ENCODE data around the gene CTU1. TPM values are rescaled to one million over a fixed set of nuclear protein-coding genes. Genes with fewer than 3 reads are reported as not detected.

The CTU1 gene
- total RNA-seq, 2 experiments from 2014 or later, result 1.4 to 1.6 TPM

GRCh38 chr19:51107406-51108065, 673 bp downstream of the CTU1 start:
- POLR2A ChIA-PET, result interaction anchor here (1.1 kb wide), 1 partner anchor 25 kb away, joined by 12 read pairs; no protein-coding TSS in a partner anchor
- ATAC-seq (ENCODE audit: poor library complexity) (no peak), DNase-seq (peak in 1 of 14 experiments; percentile 8)
- H3K27me3 ChIP-seq (ENCODE audit: control insufficient read depth in 1 of 2, insufficient read depth in 2 of 2, low read length in 2 of 2), result no peaks in the 10 kb centered on the region
- no peaks in the 10 kb centered on the region for H3K9me3 ChIP-seq (ENCODE audit: control insufficient read depth in 1 of 2, insufficient read depth in 1 of 2, low read length in 2 of 2)
- H3K4me1 Mint-ChIP-seq (ENCODE audit: low read depth), result peaks cover 45% of the 10 kb centered on the region
- H3K27ac ChIP-seq (ENCODE audit: low read depth in 1 of 2, low read length in 2 of 2), result peak overlapping the region in 1 of 2 donors; percentile 51
- peaks cover 30% of the 10 kb centered on the region for H3K4me1 ChIP-seq (ENCODE audit: insufficient read depth, low read length)
- H3K27ac Mint-ChIP-seq, result peak overlapping the region; percentile 91
- CTCF ChIA-PET, result interaction anchor here (1.1 kb wide), 1 partner anchor 13 kb away, joined by 3 read pairs; no protein-coding TSS in a partner anchor
- H3K9me3 Mint-ChIP-seq, result no peaks in the 10 kb centered on the region
- TF ChIP-seq, protein P1, sequence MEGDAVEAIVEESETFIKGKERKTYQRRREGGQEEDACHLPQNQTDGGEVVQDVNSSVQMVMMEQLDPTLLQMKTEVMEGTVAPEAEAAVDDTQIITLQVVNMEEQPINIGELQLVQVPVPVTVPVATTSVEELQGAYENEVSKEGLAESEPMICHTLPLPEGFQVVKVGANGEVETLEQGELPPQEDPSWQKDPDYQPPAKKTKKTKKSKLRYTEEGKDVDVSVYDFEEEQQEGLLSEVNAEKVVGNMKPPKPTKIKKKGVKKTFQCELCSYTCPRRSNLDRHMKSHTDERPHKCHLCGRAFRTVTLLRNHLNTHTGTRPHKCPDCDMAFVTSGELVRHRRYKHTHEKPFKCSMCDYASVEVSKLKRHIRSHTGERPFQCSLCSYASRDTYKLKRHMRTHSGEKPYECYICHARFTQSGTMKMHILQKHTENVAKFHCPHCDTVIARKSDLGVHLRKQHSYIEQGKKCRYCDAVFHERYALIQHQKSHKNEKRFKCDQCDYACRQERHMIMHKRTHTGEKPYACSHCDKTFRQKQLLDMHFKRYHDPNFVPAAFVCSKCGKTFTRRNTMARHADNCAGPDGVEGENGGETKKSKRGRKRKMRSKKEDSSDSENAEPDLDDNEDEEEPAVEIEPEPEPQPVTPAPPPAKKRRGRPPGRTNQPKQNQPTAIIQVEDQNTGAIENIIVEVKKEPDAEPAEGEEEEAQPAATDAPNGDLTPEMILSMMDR (IDR thresholded peaks at IDR 0.05), result no peak
- H3K4me3 Mint-ChIP-seq, result peak overlapping the region; percentile 95
- H3K36me3 ChIP-seq (ENCODE audit: insufficient read depth, low read length), result peaks cover 8% of the 10 kb centered on the region
- peak overlapping the region; percentile 83 for H3K4me3 ChIP-seq (ENCODE audit: low read length)
- no peaks in the 10 kb centered on the region for H3K27me3 Mint-ChIP-seq
- intact Hi-C loops (cut with DNase I, micrococcal nuclease), result loop anchor here (1.0 to 10.0 kb wide), 6 partner anchors 303 to 1083 kb away; partner anchors contain the start of genes ASPDH (in 1 of the 2), JOSD2 (in 1 of the 2), VRK3 (in 1 of the 2) and ZNF473 (in 1 of the 2)
- H3K36me3 Mint-ChIP-seq (ENCODE audit: low read depth), result peaks cover 37% of the 10 kb centered on the region

- H3K36me3 Mint-ChIP-seq (ENCODE audit: low read depth), result peaks cover 64% of the 10 kb centered on the region
- H3K9me3 ChIP-seq (ENCODE audit: control insufficient read depth in 1 of 2, insufficient read depth in 1 of 2, low read length in 2 of 2), result no peaks in the 10 kb centered on the region
- TF ChIP-seq, protein P1 (IDR thresholded peaks at IDR 0.05), result no peak
- H3K27ac Mint-ChIP-seq, result no peak overlapping the region
- no peak overlapping the region for H3K27ac ChIP-seq (ENCODE audit: low read depth in 1 of 2, low read length in 2 of 2)
- peaks cover 34% of the 10 kb centered on the region for H3K4me1 ChIP-seq (ENCODE audit: insufficient read depth, low read length)
- no peak overlapping the region for H3K4me3 Mint-ChIP-seq
- CTCF ChIA-PET, result no interaction called here
- no peak overlapping the region for H3K4me3 ChIP-seq (ENCODE audit: low read length)
- peaks cover 33% of the 10 kb centered on the region for H3K36me3 ChIP-seq (ENCODE audit: insufficient read depth, low read length)
- no peaks in the 10 kb centered on the region for H3K9me3 Mint-ChIP-seq
- intact Hi-C loops (cut with DNase I, micrococcal nuclease), result loop anchor here in 1 of 2 experiments (10.0 kb wide), 2 partner anchors 601 to 1079 kb away; partner anchors contain the start of genes VRK3 and ZNF473
- no peak for DNase-seq
- peaks cover 59% of the 10 kb centered on the region for H3K4me1 Mint-ChIP-seq (ENCODE audit: low read depth)
- H3K27me3 Mint-ChIP-seq, result no peaks in the 10 kb centered on the region
- POLR2A ChIA-PET, result no interaction called here
- no peaks in the 10 kb centered on the region for H3K27me3 ChIP-seq (ENCODE audit: control insufficient read depth in 1 of 2, insufficient read depth in 2 of 2, low read length in 2 of 2)
- ATAC-seq (ENCODE audit: poor library complexity), result no peak
These were observed 4.3 kb downstream of the CTU1 start for GRCh38 chr19:51103926-51104341.

- peaks cover 31% of the 10 kb centered on the region for H3K4me1 ChIP-seq (ENCODE audit: insufficient read depth, low read length)
- Mint-ChIP-seq H3K27ac (no peak overlapping the region), H3K9me3 (no peaks in the 10 kb centered on the region), H3K36me3 (ENCODE audit: low read depth) (peaks cover 57% of the 10 kb centered on the region), H3K4me3 (no peak overlapping the region), H3K27me3 (no peaks in the 10 kb centered on the region), H3K4me1 (ENCODE audit: low read depth) (peaks cover 49% of the 10 kb centered on the region)
- DNase-seq (no peak), ATAC-seq (ENCODE audit: poor library complexity) (no peak)
- ChIA-PET POLR2A (no interaction called here), CTCF (no interaction called here)
- H3K36me3 ChIP-seq (ENCODE audit: insufficient read depth, low read length), result peaks cover 36% of the 10 kb centered on the region
- H3K27ac ChIP-seq (ENCODE audit: low read depth in 1 of 2, low read length in 2 of 2), result no peak overlapping the region
- intact Hi-C loops (cut with DNase I, micrococcal nuclease), result loop anchor here in 1 of 2 experiments (10.0 kb wide), 2 partner anchors 602 to 1078 kb away; partner anchors contain the start of genes VRK3 and ZNF473
- H3K27me3 ChIP-seq (ENCODE audit: control insufficient read depth in 1 of 2, insufficient read depth in 2 of 2, low read length in 2 of 2), result no peaks in the 10 kb centered on the region
- no peaks in the 10 kb centered on the region for H3K9me3 ChIP-seq (ENCODE audit: control insufficient read depth in 1 of 2, insufficient read depth in 1 of 2, low read length in 2 of 2)
- H3K4me3 ChIP-seq (ENCODE audit: low read length), result no peak overlapping the region
- TF ChIP-seq, protein P1 (IDR thresholded peaks at IDR 0.05), result no peak
These were observed 5.2 kb downstream of the CTU1 start for GRCh38 chr19:51102991-51103390.
